Measurements from ENCODE around the gene APBB2.

Gene APBB2

GRCh38 chr4:41199788-41200187 lies 14.6 kb downstream of the APBB2 start:
- no peak overlapping the region for H3K4me3 ChIP-seq (replicated peaks in 1 of 2; ENCODE audit: low read depth in 2 of 2, low read length in 2 of 2)
- no peak for TF ChIP-seq CTCF (IDR thresholded peaks at IDR 0.05; ENCODE audit: low read depth, low read length)
- DNase-seq (ENCODE audit: low read depth in 2 of 2) = peak in 1 of 2 donors; percentile 52

- H3K4me3 ChIP-seq (replicated peaks in 1 of 2; ENCODE audit: low read depth in 2 of 2, low read length in 2 of 2) = no peak overlapping the region
- DNase-seq (ENCODE audit: low read depth in 2 of 2) = no peak
- TF ChIP-seq CTCF (IDR thresholded peaks at IDR 0.05; ENCODE audit: low read depth, low read length) = no peak
These were observed 16.3 kb downstream of the APBB2 start for GRCh38 chr4:41197996-41198395.

- no peak for TF ChIP-seq CTCF (IDR thresholded peaks at IDR 0.05; ENCODE audit: low read depth, low read length)
- no peak for DNase-seq (ENCODE audit: low read depth in 2 of 2)
- no peak overlapping the region for H3K4me3 ChIP-seq (replicated peaks in 1 of 2; ENCODE audit: low read depth in 2 of 2, low read length in 2 of 2)
These were observed 16.8 kb downstream of the APBB2 start for GRCh38 chr4:41197495-41197894.

GRCh38 chr4:41196633-41197332 lies 17.6 kb downstream of the APBB2 start:
- no peak for DNase-seq (ENCODE audit: low read depth in 2 of 2)
- no peak overlapping the region for H3K4me3 ChIP-seq (replicated peaks in 1 of 2; ENCODE audit: low read depth in 2 of 2, low read length in 2 of 2)
- no peak for TF ChIP-seq CTCF (IDR thresholded peaks at IDR 0.05; ENCODE audit: low read depth, low read length)

- no peak overlapping the region for H3K4me3 ChIP-seq (replicated peaks in 1 of 2; ENCODE audit: low read depth in 2 of 2, low read length in 2 of 2)
- DNase-seq (ENCODE audit: low read depth in 2 of 2) = peak; percentile 66 to 67
- no peak for TF ChIP-seq CTCF (IDR thresholded peaks at IDR 0.05; ENCODE audit: low read depth, low read length)
These were observed 22.2 kb downstream of the APBB2 start for GRCh38 chr4:41192136-41192535.

- H3K4me3 ChIP-seq (replicated peaks in 1 of 2; ENCODE audit: low read depth in 2 of 2, low read length in 2 of 2) = no peak overlapping the region
- no peak for DNase-seq (ENCODE audit: low read depth in 2 of 2)
- TF ChIP-seq CTCF (IDR thresholded peaks at IDR 0.05; ENCODE audit: low read depth, low read length) = no peak
These were observed 24.7 kb downstream of the APBB2 start for GRCh38 chr4:41189666-41190065.

GRCh38 chr4:41189076-41189475 lies 25.3 kb downstream of the APBB2 start:
- H3K4me3 ChIP-seq (replicated peaks in 1 of 2; ENCODE audit: low read depth in 2 of 2, low read length in 2 of 2) = no peak overlapping the region
- DNase-seq (ENCODE audit: low read depth in 2 of 2) = no peak
- no peak for TF ChIP-seq CTCF (IDR thresholded peaks at IDR 0.05; ENCODE audit: low read depth, low read length)
